Testis (tissue), 2 donors: ENCODE data around the gene FGR.

ENCODE experiments used
- CTCF ChIP-seq, 3 experiments: fragments of 450-650 bp in 2 of 3; fragments of 200-600 bp in 1 of 3; sonication (generic) in 1 of 3; IDR thresholded peaks; one replicate each; pipeline ENCODE4 v1.5.1; 2016 to 2019; ENCODE audit warnings: antibody characterized with exemption in 3 of 3, mild to moderate bottlenecking in 2 of 3, moderate library complexity in 1 of 3
- POLR2A ChIP-seq: fragments of 450-650 bp; IDR thresholded peaks from one replicate; pipeline ENCODE4 v1.6.1; 2017; ENCODE audit warnings: antibody characterized with exemption, mild to moderate bottlenecking, moderate library complexity

- TF ChIP-seq POLR2A (no peak), CTCF (IDR thresholded peaks at IDR 0.05) (no peak)
These were observed 10.1 kb upstream of the FGR start for GRCh38 chr1:27645071-27645415.
